GM04503 (cell line): ENCODE measurements around the gene MINDY4B.

Experiments used
- DNase-seq: peaks from one replicate; pipeline ENCODE4 v3.0.0-alpha.2; 2012; ENCODE audit warnings: low read depth

MINDY4B gene

DNA sequence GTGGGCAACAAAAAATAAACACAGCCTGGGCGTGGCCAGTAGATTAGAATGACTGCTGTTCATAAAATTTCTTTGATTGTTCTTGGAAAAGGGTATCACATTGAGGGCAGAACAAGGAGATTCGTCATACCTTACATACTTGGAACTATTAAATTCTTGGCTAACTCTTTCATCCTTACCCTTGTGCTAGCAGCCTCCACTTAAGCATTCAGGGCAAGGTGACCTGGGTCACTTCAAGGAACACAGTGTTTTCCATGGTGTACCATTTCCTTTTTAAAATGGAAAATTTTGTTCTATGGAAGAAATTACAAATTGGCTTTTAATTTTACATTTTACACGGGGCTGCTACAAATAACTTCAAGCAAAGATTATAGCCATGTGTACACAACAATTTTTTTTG is 60.8 kb downstream of the MINDY4B start:
- no peak for DNase-seq

DNA sequence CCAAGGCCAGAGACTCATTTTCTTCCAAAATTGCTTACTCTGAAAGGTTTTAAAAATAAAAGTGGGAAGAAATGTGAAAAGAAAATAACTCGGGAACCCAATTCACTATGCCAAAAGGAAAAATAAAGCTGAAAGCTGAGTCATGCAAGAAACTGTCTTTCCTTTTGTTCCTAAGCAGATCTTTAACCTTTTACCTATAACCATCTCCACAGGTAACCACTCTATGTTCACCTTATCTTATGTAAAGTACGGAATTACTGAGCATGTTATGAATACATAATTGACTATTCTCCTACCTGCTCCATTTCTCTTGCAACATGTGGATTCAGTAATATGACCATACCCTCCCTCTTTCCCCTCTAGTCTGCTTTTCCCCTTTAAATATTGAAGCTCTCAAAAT is 62.0 kb downstream of the MINDY4B start:
- no peak for DNase-seq

GRCh38 chr3:150840802-150841515 is 64.3 kb downstream of the MINDY4B start:
- no peak for DNase-seq

DNA sequence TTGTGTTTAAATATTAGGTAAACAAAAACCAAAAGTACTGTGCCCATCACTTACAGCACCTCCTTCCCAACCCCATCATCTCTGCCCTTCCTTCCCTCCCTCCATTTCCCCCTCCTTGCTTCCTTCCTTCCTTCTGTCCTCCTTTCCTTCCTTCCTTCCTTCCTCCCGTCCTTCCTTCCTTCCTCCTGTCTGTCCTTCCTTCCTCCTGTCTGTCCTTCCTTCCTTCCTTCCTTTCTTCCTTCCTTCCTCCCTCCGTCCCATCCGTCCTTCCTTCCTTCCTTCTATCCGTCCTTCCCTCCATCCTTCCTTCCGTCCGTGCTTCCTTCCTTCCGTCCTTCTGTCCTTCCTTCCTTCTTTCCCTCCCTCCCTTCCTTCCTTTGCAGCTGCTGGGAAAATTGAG is 74.5 kb downstream of the MINDY4B start:
- no peak for DNase-seq

DNA sequence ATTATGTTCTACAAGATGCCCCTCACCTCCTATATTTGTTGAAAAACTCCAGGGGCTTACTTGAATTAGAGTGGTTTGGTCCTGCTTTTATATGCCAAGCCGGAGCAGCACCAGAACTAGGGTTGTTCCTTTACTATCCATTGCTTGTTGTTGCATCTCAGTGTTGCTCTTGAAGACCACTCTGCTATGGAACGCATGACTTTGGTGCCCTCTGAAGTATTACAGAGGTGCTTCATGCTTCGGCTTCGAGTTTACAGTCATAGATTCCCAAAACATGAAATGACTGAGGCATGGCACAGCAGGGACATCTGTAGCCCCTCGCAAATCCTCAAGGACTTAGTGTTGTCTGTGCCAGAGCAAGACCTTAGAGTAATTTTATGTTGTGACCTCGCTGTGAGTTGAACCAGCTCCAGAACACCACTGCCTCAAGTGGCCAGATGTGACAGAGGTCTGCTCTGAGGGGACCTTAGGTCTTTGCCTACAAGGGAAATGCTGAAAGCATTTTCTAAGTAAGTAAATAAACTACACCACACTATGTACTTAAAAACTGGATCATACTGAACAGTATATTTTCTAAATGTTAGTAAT is 75.1 kb downstream of the MINDY4B start:
- DNase-seq, result no peak

- DNase-seq, result no peak
Observed at GRCh38 chr3:150829408-150829807, 75.8 kb downstream of the MINDY4B start.

DNA sequence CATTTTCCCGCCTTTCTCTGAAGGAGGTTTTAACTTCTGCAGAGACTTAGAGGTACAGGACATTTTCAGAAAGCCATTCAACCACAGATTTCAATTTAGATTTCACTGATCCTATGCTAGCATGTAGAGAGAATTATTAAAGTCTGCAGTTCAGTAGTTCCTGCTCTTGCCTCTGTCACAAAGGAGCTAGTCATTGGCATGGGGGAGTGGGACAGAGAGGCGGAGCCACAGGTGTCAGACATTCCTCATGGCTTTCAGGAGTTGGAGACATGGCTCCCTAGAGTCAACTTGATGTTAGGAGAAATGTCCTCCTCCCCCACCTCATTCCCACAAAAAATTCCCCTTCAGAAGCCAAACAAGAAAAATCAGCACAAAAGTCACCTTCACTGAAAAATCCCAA is 76.2 kb downstream of the MINDY4B start:
- no peak for DNase-seq

GRCh38 chr3:150828261-150828660 is 77.0 kb downstream of the MINDY4B start:
- no peak for DNase-seq

DNA sequence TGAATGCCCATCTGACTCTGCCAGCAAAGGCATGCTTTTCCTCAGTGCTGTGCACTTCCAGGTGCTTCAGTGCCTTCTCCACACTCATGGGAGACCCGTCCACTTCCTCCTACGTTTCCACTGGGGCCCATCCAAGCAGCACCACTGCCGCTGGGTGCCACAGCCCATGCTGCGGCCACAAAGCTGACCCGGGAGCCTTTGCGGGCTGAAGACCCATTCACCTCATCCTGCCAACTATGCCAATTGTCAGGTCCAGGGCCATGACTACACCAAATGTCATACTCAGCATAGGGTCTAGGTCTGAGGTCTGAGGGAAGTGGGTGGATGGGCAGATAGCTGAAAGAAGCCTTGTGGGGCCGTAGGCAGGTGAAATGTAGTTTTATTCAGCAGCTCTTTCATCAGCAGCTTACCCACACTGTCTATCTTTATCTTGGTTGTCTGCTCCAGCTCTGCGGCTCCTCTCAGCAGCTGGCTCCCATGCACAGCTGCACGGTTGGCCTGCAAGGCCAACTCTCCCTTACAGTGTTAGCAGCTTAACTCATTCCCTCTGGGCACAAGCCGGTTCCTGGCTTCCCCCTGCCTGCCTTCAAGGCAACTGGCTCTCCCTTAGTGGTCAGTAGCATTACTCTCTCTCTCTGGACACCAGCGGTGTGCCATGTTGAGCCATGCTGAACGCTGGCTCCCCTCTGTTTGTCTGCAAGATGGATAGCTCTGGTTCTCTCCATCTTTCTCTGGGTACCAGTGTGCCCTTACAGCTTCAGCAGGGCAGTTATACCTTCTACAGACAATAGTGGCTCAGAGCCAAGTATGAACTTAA is 78.6 kb downstream of the MINDY4B start:
- no peak for DNase-seq

DNA sequence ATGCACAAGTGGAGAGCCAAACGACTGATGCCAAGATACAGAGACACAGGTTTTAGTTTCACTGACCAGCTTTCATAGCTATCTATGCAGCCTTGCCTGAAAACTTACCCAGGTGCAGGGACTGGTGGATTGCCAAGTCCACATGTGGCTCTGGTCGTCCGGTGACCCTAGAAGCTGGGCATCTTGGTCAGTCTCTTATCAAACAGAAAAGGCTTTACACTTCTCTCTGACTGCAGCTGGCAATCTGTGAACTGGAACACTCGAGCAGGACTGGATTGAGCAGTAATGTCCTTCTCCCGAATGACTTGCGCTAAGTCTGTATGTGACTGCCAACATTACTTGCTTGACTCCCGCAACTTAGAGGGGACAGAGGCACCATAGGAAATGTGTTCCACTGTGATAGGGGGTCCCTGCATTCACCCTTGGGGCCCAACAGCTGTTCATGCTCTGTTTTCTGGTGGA is 79.3 kb downstream of the MINDY4B start:
- no peak for DNase-seq

- DNase-seq, result no peak
Observed at GRCh38 chr3:150825192-150825915, 79.9 kb downstream of the MINDY4B start.

GRCh38 chr3:150823277-150823676 is 82.0 kb downstream of the MINDY4B start:
- DNase-seq, result no peak

GRCh38 chr3:150822636-150823035 is 82.6 kb downstream of the MINDY4B start:
- DNase-seq, result no peak
